ENCODE data around the gene STYK1. TPM values are rescaled to one million over a fixed set of nuclear protein-coding genes. Genes with fewer than 3 reads are reported as not detected.

Gene STYK1
- total and polyA plus RNA-seq, 4 donors, result 0.03 to 1.3 (median 0.08) TPM; not detected in 1

DNA sequence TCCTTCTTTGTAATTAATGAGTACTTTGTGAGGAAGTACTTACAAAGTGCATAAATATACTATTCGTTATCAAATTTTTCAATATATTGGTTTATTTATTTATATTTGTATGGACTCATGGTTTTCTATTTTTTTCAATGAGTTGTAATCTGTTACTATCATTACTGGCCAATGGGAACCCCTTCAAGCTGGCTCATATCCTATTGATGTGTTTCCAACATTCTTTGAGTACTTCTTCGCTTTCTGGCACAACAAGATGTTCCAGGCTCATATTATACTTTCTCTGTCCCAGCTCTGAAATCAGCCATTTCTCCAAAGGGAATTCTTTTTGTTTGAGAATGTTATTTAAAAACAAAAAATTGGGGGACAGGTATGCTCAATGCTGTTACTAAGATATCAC, 31.8 kb upstream of the STYK1 start:
- Histone ChIP-seq H3K9me3 (ENCODE audit: control insufficient read depth in 4 of 4, low read length in 3 of 4) (no peaks in the 10 kb centered on the region), H3K9ac (ENCODE audit: low read depth in 1 of 2, low read length in 2 of 2) (no peak overlapping the region), H3K27me3 (ENCODE audit: control insufficient read depth in 4 of 4, insufficient read depth in 4 of 4, low read length in 3 of 4) (no peaks in the 10 kb centered on the region), H3K36me3 (ENCODE audit: control insufficient read depth in 4 of 4, insufficient read depth in 3 of 4, low read depth in 1 of 4, low read length in 3 of 4) (peaks cover 2 to 67% (median 31%) of the 10 kb centered on the region in 4 donors), H3K27ac (ENCODE audit: low read depth in 1 of 2, low read length in 2 of 2) (no peak overlapping the region), H3K4me3 (ENCODE audit: low read depth in 1 of 3, low read length in 3 of 3) (no peak overlapping the region), H3K4me1 (ENCODE audit: control insufficient read depth in 4 of 4, insufficient read depth in 4 of 4, low read length in 3 of 4) (no peaks in the 10 kb centered on the region)
- DNase-seq (ENCODE audit: low spot score), result no peak
- TF ChIP-seq, protein P1, sequence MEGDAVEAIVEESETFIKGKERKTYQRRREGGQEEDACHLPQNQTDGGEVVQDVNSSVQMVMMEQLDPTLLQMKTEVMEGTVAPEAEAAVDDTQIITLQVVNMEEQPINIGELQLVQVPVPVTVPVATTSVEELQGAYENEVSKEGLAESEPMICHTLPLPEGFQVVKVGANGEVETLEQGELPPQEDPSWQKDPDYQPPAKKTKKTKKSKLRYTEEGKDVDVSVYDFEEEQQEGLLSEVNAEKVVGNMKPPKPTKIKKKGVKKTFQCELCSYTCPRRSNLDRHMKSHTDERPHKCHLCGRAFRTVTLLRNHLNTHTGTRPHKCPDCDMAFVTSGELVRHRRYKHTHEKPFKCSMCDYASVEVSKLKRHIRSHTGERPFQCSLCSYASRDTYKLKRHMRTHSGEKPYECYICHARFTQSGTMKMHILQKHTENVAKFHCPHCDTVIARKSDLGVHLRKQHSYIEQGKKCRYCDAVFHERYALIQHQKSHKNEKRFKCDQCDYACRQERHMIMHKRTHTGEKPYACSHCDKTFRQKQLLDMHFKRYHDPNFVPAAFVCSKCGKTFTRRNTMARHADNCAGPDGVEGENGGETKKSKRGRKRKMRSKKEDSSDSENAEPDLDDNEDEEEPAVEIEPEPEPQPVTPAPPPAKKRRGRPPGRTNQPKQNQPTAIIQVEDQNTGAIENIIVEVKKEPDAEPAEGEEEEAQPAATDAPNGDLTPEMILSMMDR (IDR thresholded peaks at IDR 0.05; ENCODE audit: low read depth, low read length, missing input control), result no peak
- TF ChIP-seq, protein P2, sequence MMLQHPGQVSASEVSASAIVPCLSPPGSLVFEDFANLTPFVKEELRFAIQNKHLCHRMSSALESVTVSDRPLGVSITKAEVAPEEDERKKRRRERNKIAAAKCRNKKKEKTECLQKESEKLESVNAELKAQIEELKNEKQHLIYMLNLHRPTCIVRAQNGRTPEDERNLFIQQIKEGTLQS (IDR thresholded peaks at IDR 0.05), result no peak
- TF ChIP-seq JUND (IDR thresholded peaks at IDR 0.05) (no peak), SP1 (IDR thresholded peaks at IDR 0.05) (no peak), HNF4G (IDR thresholded peaks at IDR 0.05) (no peak), NR2F2 (IDR thresholded peaks at IDR 0.05) (no peak), TAF1 (conservative IDR thresholded peaks at IDR 0.05) (no peak), GABPA (IDR thresholded peaks at IDR 0.05 in 1 of 2, conservative IDR thresholded peaks at IDR 0.05 in 1 of 2) (no peak), HNF4A (conservative IDR thresholded peaks at IDR 0.05) (no peak), EGR1 (IDR thresholded peaks at IDR 0.05; ENCODE audit: low read depth in 2 of 2) (no peak), YY1 (IDR thresholded peaks at IDR 0.05) (no peak), RAD21 (IDR thresholded peaks at IDR 0.05) (no peak), RXRA (IDR thresholded peaks at IDR 0.05) (no peak), FOXA2 (IDR thresholded peaks at IDR 0.05) (no peak), FOXA1 (IDR thresholded peaks at IDR 0.05) (no peak)
- TF ChIP-seq, protein P3, sequence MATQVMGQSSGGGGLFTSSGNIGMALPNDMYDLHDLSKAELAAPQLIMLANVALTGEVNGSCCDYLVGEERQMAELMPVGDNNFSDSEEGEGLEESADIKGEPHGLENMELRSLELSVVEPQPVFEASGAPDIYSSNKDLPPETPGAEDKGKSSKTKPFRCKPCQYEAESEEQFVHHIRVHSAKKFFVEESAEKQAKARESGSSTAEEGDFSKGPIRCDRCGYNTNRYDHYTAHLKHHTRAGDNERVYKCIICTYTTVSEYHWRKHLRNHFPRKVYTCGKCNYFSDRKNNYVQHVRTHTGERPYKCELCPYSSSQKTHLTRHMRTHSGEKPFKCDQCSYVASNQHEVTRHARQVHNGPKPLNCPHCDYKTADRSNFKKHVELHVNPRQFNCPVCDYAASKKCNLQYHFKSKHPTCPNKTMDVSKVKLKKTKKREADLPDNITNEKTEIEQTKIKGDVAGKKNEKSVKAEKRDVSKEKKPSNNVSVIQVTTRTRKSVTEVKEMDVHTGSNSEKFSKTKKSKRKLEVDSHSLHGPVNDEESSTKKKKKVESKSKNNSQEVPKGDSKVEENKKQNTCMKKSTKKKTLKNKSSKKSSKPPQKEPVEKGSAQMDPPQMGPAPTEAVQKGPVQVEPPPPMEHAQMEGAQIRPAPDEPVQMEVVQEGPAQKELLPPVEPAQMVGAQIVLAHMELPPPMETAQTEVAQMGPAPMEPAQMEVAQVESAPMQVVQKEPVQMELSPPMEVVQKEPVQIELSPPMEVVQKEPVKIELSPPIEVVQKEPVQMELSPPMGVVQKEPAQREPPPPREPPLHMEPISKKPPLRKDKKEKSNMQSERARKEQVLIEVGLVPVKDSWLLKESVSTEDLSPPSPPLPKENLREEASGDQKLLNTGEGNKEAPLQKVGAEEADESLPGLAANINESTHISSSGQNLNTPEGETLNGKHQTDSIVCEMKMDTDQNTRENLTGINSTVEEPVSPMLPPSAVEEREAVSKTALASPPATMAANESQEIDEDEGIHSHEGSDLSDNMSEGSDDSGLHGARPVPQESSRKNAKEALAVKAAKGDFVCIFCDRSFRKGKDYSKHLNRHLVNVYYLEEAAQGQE (IDR thresholded peaks at IDR 0.05), result no peak
- TF ChIP-seq, protein P4, sequence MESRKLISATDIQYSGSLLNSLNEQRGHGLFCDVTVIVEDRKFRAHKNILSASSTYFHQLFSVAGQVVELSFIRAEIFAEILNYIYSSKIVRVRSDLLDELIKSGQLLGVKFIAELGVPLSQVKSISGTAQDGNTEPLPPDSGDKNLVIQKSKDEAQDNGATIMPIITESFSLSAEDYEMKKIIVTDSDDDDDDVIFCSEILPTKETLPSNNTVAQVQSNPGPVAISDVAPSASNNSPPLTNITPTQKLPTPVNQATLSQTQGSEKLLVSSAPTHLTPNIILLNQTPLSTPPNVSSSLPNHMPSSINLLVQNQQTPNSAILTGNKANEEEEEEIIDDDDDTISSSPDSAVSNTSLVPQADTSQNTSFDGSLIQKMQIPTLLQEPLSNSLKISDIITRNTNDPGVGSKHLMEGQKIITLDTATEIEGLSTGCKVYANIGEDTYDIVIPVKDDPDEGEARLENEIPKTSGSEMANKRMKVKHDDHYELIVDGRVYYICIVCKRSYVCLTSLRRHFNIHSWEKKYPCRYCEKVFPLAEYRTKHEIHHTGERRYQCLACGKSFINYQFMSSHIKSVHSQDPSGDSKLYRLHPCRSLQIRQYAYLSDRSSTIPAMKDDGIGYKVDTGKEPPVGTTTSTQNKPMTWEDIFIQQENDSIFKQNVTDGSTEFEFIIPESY (IDR thresholded peaks at IDR 0.05), result no peak
- TF ChIP-seq, protein P5, sequence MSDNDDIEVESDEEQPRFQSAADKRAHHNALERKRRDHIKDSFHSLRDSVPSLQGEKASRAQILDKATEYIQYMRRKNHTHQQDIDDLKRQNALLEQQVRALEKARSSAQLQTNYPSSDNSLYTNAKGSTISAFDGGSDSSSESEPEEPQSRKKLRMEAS (IDR thresholded peaks at IDR 0.05), result no peak
- WGBS, result 83% methylated on average over 2 of the region's 2 CpGs

Data from liver (tissue), 9 donors.